HEK293T (cell line): ENCODE data around the gene SERAC1.

Experiments used
- ARNT ChIP-seq: fragments of 450-650 bp; IDR thresholded peaks from 2 replicates; pipeline ENCODE4 v1.6.1; 2017; ENCODE audit warnings: mild to moderate bottlenecking
- CTBP1 ChIP-seq: fragments of 450-650 bp; IDR thresholded peaks from 2 replicates; pipeline ENCODE4 v1.6.1; 2016; ENCODE audit warnings: borderline replicate concordance
- FOXK2 ChIP-seq: fragments of 450-650 bp; IDR thresholded peaks from 2 replicates; pipeline ENCODE4 v1.6.1; 2016; ENCODE audit warnings: mild to moderate bottlenecking
- HDGF ChIP-seq: fragments of 450-650 bp; IDR thresholded peaks from 2 replicates; pipeline ENCODE4 v1.6.1; 2017; ENCODE audit warnings: antibody characterized with exemption, borderline replicate concordance
- NFRKB ChIP-seq: fragments of 450-650 bp; IDR thresholded peaks from 2 replicates; pipeline ENCODE4 v1.6.1; 2016; ENCODE audit warnings: mild to moderate bottlenecking, moderate library complexity
- SP1 ChIP-seq: fragments of 450-650 bp; IDR thresholded peaks from 2 replicates; pipeline ENCODE4 v1.6.1; 2017
- SUZ12 ChIP-seq: fragments of 450-650 bp; IDR thresholded peaks from 2 replicates; pipeline ENCODE4 v1.6.1; 2016; ENCODE audit warnings: mild to moderate bottlenecking
- TARDBP ChIP-seq: fragments of 450-650 bp; IDR thresholded peaks from 2 replicates; pipeline ENCODE4 v1.6.1; 2016
- ZNF384 ChIP-seq: fragments of 450-650 bp; IDR thresholded peaks from 2 replicates; pipeline ENCODE4 v1.6.1; 2016
- TF ChIP-seq, protein P1 (sequence below): fragments of 450-650 bp; IDR thresholded peaks from 2 replicates; pipeline ENCODE4 v1.6.1; 2016

- TF ChIP-seq ZNF384 = no peak
- no peak for TF ChIP-seq SUZ12
- TF ChIP-seq NFRKB = no peak
- TF ChIP-seq, protein P1, sequence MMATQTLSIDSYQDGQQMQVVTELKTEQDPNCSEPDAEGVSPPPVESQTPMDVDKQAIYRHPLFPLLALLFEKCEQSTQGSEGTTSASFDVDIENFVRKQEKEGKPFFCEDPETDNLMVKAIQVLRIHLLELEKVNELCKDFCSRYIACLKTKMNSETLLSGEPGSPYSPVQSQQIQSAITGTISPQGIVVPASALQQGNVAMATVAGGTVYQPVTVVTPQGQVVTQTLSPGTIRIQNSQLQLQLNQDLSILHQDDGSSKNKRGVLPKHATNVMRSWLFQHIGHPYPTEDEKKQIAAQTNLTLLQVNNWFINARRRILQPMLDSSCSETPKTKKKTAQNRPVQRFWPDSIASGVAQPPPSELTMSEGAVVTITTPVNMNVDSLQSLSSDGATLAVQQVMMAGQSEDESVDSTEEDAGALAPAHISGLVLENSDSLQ = no peak
- TF ChIP-seq SP1 = no peak
- no peak for TF ChIP-seq FOXK2
- TF ChIP-seq CTBP1 = no peak
- no peak for TF ChIP-seq ARNT
- TF ChIP-seq HDGF = no peak
- no peak for TF ChIP-seq TARDBP
Measured at GRCh38 chr6:158165919-158166416, 2.1 kb downstream of the SERAC1 start.
